ENCODE data around the gene BCL2L15.

Gene BCL2L15

DNA sequence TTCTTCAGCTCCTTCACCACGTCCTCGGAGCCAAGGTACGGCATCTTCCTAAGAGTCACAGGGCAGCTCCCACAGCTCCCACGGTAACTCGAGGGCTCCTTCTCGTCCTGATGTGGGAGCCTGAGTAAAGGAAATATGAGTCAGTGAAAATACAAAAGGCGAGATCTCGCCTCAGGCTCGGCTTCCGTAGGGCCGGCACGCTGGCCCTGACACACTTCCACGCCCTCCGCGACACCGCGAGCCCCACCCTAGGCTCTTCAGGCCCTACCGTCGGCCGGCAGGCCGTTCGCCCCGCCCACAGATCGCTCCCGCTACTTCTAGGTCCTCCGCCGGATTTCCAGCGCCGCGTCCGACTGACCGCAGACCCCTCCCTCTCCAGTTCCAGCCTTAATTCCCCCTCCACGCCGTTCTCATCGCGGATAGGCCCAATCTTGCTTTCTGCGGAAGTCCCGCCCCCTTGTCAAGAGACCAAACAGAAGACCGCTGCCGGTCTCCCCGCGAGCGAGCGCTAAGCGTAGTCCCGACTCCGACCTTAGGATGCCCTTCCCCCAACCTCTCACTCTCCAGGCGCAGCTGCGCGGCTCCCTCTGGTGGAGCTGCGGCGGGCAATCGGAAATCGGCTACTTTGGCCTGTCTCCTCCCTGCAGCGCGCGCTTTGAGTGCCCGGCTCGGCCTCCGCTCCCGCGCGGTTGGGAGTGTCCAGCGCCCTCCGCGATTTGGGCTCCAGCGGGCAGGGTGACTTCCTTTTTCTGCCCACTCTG is 17.5 kb upstream of the BCL2L15 start, which contains the start of the genes AP4B1 and DCLRE1B:
Gene AP4B1 (minus strand): TSS at position 126 of the 761 bp plus-strand sequence. CDS start 82 bp downstream, at position 44.
Gene DCLRE1B (plus strand): TSS at position 653 of the 761 bp plus-strand sequence. CDS start 261 bp downstream, outside the sequence.
- DNase-seq = peak; percentile 98

DNA sequence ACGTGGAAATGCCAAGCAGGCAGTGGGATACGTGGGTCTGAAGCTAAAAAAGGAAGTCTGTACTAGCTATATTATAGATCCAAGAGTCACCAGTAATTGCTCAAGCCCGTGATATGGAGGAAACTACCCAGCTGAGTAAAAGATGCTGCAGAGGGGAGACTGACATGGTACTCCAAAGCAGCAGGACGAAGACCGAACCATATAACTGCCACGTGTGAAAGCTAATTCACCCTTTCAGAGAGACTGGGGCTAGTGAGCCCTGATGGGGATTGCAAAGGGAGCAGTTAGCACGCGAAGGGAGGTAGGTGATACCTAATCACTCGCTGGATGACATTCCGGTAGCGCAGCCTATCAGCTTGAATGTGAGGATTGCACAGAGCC is 16.9 kb upstream of the BCL2L15 start:
- no peak for DNase-seq

DNA sequence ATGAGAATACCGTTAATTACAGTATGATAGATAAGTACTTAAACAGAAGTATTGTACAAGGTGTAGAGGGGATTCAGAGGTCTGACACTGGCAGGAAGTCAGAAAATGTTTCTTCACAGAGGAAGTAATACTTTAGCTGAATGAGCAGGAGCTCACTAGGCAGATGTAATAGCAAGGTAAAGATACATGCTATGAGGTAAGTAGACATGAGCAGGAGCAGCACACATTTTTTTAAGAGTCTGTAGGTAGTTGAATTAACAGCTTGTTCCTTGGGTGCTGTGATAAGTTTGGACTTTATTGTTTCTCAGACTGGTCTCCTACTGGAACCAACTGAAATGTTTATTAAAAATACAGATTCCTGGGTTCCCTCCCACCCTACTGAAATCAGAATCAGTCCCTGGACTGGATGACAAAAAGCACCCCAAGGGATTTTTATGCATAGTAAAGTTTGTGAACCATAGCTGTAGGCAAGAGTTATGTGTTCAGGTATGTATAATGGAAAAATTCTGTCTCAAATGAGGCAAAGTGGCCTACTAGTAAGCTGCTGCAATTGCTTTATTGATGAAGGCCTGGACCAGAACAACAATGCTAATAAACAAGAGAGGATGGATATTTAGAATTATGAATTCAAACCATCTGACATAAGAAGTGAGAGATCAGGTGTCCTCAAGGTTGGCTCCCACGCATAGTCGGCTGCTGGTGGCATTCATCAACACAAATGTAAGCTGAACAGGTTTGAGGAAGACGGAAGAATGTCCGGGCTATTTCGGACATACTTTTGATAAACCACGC is 16.3 kb upstream of the BCL2L15 start:
- peak; percentile 23 for DNase-seq

DNA sequence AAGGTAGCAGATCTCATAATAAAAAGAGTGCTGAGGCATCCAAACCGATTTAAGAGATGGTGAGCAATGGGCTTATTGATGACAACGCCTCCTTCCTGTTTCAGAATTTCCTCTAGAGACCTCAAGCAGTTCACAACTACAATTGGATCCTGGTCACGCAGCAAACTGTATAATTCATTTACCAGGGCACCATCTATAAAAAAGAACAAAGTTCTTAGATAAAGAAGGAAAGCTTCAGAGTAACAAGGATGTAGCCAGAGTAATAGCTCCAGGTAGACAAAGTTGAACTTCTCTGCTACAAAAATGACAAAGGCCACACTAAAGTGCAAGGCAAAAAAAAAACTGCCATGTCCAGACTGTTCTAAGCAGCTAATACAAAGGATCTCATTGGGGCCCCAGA is 13.8 kb upstream of the BCL2L15 start:
- no peak for DNase-seq

DNA sequence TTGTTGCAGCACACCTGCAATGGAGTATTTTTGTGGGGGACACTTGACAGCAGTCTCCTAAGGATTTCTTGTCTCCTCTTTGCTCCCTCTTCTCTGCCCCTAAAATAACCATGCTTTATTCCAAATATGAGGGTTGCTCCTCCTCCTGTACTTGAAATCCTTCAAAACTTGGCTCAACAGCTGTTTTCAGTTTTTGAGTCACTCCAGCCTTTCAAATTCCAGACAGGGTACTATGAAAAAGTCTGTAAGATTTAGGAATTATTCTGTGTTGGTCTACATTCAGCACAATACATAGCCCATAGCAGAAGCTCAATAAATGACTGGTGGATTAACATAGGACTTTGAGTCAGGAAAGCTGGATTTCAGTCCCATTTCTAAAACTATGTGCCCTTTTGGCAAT is 11.7 kb upstream of the BCL2L15 start:
- no peak for DNase-seq

DNA sequence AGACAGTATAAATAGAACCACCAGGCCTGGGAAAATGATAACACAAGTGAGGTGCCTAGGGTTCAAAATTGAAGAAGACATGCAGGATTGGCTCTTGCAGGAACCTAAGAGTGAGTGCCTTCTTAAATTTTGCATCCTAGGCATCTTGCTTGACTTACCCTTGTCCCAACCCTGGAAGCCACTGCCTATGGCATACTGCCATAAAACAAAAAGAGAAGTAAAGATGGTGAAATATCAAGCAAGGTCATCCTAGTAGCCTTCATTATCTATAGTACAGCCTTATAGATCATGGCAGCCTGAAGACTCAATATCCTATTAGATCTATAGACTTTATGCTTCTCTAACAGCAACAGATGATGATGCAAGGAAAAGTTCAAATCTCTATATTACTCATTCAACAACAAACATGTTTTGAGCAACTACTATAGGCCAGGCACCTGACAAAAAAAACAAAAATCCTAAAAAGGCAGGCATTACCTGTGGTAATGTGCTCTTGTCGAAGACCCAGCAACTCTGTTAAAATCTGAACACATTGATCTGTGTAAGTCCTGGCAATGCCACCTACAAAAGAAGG is 10.9 kb upstream of the BCL2L15 start:
- no peak for DNase-seq

DNA sequence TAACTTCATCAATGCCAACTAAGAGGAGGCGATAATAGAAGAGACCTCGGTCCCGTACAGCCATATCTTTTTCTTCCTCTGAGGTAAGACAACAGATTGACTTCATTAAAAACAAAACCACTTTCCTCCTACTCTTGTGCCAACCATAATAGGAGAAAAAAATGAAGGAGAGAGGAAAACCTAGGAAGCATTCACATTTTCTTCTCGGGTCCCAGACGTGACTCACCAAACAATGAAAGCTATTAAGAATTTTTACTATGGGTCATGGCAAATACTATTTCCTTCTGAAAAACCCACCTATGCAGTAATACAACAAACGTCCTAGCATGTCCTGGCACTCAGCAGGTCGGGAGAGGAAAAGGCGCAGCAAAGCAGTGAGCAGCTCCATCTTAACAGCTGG is 8.6 kb upstream of the BCL2L15 start:
- no peak for DNase-seq

DNA sequence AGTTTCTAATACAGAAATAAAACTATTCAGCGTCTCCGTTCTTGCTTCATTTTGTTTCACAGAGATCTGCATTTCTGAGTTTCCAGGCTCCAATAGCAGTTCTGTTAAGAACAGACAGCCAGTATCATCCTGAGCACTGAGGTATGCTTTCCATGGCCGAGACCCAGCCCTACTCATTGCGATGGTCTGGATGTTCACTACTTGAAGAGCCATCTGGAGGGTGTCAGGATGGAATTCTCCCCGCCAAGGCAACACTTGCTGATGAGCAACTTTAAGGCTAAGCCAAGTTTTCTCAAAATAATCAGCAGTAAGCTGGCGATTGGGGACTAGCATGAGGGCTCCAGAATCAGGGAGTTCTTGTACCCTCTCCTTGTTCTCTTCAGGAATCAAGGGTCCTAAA is 7.7 kb upstream of the BCL2L15 start:
- DNase-seq = no peak

DNA sequence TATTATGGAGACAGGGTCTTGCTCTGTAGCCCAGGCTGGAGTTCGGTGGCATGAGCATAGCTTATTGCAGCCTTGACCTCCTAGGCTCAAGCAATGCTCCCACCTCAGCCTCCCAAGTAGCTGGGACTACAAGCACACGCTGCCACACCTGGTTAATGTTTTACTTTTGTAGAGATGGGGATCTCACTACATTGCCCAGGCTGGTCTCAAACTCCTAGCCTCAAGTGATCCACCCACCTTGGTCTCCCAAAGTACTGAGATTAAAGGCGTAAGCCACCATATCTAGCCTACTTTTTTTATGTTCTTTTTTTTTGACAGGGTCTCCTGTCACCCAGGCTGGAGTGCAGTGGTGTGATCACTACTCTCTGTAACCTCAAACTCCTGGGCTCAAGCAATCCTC is 5.9 kb upstream of the BCL2L15 start:
- DNase-seq = no peak

DNA sequence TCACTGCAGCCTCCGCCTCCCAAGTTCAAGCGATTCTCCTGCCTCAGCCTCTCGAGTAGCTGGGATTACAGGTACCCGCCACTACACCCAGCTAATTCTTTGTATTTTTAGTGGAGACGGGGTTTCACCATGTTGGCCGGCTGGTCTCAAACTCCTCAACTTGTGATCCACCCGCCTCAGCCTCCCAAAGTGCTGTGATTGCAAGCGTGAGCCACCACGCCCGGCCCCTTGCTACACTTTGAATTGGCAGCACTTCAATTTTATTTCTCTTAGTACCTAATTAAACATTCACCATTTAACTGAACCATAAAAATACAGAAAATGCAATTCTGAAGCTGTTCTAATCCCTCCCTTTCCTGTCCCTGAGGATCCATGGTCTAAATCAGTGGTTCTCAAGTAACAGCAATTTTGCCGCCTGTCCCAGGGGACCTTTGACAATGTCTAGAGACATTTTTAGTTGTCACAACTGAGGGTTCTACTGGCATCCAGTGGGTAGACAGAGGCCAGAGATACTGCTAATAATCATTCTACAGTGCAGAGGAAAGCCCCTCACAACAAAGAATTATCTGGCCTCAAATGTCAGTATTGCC is 4.3 kb upstream of the BCL2L15 start:
- DNase-seq = no peak

DNA sequence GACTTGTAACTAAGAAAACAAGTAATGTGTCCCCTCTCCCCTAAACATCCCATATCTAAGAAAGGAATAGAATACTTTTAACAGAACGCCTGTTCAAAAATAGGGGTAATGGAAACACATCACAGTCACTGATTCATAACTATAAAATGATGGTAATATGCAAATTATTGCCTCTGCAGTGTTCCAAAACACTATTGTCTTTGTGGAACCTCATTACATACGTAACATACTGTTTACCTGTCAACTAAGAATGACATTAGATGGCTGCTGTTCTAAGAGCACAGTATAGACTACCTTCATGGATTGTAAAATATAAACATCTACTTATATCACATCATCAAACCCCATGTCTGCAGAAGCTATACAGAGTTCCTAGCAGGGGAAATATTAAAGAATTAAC is 3.4 kb upstream of the BCL2L15 start:
- DNase-seq = no peak

DNA sequence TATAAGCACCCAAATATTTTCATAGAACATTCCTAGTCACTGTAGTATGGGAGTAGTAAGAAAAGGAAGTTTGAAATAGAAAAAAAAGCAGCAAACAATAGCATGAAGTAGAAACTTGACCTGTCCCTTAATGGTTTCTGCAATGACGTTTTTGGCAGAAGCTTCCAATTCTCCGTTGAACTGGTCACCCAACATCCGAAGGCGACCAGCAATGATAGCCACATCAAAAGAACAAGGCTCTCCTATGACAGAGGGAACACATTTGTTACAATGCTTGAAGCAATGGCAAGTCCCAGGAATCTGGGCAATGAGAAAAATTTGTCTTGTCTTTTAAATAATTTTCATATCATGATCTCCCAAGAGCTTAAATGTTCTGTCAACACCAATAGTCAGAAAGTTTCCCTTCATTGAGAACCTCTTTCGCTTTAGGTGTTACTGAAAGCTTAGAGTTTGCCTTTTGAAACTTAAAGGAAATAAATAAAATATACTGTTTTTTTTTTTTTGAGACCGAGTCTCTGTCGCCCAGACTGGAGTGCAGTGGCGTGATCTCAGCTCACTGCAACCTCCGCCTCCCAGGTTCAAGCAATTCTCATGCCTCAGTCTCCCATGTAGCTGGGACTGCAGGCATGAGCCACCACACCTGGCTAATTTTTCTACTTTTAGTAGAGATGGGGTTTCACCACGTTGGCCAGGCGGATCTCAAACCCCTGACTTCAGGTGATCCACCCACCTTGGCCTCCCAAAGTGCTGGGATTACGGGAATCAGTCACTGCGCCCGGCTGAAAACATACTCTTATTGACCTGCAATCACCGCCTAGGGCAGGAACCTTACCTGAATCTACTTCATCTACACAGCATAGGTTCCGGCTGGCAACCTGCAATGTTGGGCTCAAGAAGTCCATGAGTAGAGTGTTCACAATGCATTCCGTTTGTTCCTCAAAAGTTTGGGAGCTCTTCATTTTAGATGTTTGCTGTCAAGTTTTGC is 672 bp downstream of the BCL2L15 start:
- DNase-seq = no peak

DNA sequence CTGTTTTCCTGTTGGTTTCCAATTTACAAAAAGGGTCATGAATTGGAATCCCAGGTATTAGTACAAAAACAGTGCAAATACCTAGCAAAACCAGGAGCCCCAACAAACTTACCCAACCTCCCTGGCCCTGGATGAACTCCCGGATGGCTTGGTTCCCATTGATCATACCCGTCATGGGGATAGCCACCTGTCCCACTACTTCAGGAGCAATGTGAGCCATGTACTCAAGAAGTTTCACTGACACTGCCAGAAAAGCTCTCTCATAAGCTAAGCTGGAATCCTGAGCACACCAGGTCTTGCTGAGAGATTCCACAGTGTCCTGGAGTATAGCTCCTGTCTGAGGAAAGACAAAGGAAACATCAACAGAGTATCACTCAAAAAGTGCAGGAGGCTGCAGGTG is 5.7 kb downstream of the BCL2L15 start:
- no peak for DNase-seq

DNA sequence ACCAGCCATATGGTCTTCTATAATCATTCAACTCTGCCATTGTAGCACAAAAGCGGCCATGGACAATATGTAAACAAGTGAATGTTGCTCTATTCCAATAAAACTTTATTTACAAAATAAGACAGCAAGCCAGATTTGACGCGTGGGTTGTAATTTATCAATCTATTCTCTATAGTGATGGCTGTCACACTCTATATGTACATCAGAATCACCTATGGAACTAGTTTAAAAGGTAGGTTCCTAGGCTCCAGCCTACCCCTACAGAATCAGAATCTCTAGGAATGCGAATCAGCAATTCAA is 7.7 kb downstream of the BCL2L15 start:
- no peak for DNase-seq

DNA sequence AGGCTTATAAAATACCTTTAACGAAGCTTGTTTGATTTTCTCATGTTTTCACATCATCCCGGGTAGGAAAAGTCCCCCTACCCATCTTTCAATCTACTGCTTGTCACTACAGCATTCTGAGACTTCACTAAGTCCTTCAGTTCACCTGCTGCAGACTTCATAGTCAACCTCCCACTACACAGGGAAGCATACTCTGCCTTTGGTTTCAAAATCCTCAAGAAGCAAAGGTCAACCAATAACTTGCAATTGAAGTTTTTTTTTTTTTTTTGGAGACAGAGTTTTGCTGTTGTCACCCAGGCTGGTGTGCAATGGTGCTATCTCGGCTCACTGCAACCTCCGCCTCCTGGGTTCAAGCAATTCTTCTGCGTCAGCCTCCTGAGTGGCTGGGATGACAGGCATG is 11.2 kb downstream of the BCL2L15 start:
- DNase-seq = no peak

DNA sequence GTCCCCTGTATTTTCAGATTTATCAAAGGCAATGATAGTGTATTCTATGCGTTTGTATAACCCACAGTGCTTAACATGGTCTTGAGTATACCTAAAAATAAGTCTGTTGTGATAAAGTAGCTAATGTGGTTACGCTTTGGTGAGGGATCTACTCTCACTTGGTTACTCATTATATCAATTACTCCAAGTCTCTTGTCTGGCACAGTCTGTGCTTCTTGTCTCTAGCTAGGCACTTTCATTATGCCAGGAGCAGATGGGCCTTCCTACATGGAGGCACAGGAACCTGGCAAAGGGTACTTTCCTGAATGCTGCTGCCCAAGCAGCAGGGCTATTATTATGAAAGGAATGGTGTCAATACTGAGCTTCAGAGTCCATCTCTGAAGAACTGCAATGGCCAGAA is 11.7 kb downstream of the BCL2L15 start:
- DNase-seq = no peak

DNA sequence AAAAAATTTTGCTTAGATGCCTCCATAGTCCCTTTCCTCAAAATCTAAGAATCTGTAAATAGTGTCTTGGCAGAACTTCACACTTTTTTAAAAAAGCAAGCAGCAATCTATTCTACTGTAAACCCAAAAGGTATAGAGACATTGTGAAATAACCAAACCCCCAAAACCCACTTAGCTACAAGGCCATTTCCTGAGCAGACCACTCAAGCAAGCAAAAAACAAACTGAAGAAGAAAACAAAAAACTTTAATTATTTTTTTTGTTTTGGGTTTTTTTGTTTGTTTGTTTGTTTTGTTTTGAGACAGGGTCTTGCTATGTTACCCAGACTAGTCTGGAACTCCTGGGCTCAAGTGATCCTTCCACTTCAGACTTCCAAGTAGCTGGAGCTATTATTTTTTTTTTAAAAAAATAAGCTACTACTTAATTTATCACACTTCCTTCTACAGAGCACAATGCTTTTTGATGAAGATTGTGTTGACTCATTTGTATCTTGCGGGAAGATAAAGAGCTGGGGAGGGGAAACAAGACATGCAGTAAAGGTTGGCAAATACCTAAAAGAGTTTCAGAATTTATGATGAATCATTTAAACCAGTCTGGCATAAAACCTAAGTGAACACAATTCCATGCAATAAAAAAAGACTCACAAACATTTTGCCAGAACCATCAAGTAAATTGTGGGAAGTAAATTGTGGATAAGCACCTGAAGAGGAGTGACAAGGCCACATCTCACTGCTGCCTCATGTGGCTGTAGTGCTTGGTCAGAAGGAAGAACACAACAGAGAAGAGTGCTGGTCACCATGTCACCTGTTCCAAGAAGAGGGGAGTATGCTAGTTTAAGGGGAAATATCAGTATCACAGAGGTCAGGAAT is 13.1 kb downstream of the BCL2L15 start:
- peak; percentile 22 for DNase-seq

DNA sequence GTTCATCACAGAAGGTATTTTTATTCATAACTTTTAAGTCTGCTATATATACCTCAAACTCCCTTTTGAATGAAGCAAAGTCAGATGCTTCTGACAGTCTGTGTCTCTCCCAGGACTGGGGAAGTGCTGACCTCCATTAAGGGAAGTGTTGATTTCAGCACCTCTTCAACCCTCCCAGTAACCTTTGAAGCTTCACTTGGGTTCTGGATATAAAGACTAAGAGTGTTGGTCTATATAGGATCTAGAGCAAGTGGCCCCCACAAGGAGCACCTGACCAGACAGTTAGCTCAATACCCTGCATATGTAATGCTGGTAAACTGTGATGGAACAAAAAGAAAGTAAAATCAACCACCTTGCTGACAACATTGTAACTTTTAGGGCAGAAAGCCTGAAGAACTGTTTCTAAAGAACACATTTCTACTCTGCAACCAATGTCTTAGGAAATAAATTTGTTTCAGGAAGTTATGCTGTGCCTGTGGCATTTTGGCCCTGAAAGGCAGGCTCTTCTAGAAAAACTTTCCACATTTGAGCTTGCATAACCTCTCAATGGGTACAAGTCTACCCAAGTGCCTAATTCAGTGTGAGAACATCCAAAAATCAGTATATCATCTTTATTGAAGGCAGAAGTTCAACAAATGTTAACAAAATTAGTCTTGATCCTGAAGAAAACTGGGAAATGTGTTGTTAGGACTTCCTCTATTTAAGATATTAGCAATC is 15.0 kb downstream of the BCL2L15 start:
- no peak for DNase-seq

DNA sequence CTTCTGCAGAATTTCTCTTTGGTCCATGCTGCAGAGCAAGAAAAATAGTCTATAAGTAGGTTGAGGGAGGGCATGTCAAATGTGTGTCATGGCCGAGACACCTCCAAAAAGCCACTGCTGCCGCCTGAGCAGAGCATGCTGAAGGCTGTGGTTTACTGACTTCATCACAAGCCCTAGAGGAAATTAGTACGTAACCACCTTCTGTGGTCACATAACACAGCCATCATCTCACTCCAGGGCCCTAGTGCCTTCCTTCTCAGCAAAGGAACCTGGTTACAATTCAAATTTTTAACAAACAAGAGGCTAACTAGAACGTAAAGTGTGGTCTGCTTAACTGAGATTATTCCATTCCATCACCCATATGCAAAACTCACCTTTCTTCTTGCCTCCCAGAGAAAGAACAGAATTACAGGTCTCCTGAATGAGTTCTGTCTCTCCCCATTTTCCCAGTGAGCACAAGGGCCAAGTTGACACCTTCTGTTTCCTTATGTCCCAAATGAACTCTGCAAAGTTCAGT is 15.7 kb downstream of the BCL2L15 start, which contains the start of gene PTPN22:
Gene PTPN22 (minus strand): TSS at position 116 of the 517 bp plus-strand sequence.
- DNase-seq = peak; percentile 86

DNA sequence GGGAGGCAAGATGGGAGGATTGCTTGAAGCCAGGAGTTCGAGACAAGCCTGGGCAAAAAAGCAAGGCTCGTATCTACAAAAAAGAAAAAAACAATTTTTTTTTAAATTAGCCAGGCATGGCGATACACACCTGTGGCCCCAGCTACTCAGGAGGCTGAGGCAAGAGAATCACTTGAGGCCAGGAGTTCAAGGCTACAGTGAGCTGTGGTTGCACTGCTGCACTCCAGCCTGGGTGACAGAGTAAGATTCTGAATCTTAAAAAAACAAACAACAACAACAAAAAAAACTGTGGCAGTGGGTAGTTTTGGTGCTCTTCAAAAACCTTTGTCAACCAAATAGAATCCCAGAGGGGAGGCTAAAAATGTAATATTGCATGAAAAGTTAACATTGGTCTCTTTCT is 16.6 kb downstream of the BCL2L15 start:
- peak; percentile 11 for DNase-seq

All from stimulated activated CD4-positive, alpha-beta T cell treated with anti-CD3 and anti-CD28 coated beads, Interleukin-4, amount 100 ng/mL, for 24 hours (primary cell).